Karpas-422 (cell line): Measurements from ENCODE around the gene PRR16. TPM values are rescaled to one million over a fixed set of nuclear protein-coding genes. Genes with fewer than 3 reads are reported as not detected.

Experiments used
- DNase-seq: peaks from one replicate; pipeline ENCODE4 v3.0.0-alpha.2; 2015
- H2AFZ ChIP-seq: fragments of 200-600 bp; sonication (generic); 2 replicates; pipeline ENCODE4 v1.6.1; 2014; ENCODE audit warnings: antibody characterized with exemption, low read length, mixed read lengths
- H3K27ac ChIP-seq: fragments of 200-600 bp; sonication (generic); 2 replicates; pipeline ENCODE4 v1.5.1; 2014; ENCODE audit warnings: mild to moderate bottlenecking, low read length, moderate library complexity
- H3K27me3 ChIP-seq: fragments of 200-600 bp; sonication (generic); 2 replicates; pipeline ENCODE4 v1.6.1; 2014; ENCODE audit warnings: low read length, mixed read lengths
- H3K36me3 ChIP-seq: fragments of 200-600 bp; sonication (generic); 2 replicates; pipeline ENCODE4 v1.6.1; 2014; ENCODE audit warnings: low read length, mixed read lengths; ENCODE audit not compliant: insufficient read depth
- H3K4me1 ChIP-seq: fragments of 200-600 bp; sonication (generic); 2 replicates; pipeline ENCODE4 v1.6.1; 2014; ENCODE audit warnings: mild to moderate bottlenecking, low read length, mixed read lengths
- H3K4me2 ChIP-seq: fragments of 200-600 bp; sonication (generic); 2 replicates; pipeline ENCODE4 v1.6.1; 2014; ENCODE audit warnings: low read length, low read depth, mild to moderate bottlenecking; ENCODE audit not compliant: poor library complexity, severe bottlenecking
- H3K4me3 ChIP-seq: fragments of 200-600 bp; sonication (generic); 2 replicates; pipeline ENCODE4 v1.5.1; 2014; ENCODE audit warnings: mild to moderate bottlenecking, antibody characterized with exemption, low read length, mixed read lengths
- H3K79me2 ChIP-seq: fragments of 200-600 bp; sonication (generic); 2 replicates; pipeline ENCODE4 v1.6.1; 2014; ENCODE audit warnings: mild to moderate bottlenecking, low read length, mixed read lengths
- H3K9ac ChIP-seq: fragments of 200-600 bp; sonication (generic); 2 replicates; pipeline ENCODE4 v1.6.0; 2014; ENCODE audit warnings: low read length
- H3K9me2 ChIP-seq: fragments of 200-600 bp; sonication (generic), shearing (Covaris generic); replicated peaks from 2 replicates; pipeline ENCODE4 v1.6.0; 2014; ENCODE audit warnings: mild to moderate bottlenecking, low read length, moderate library complexity; ENCODE audit not compliant: insufficient read depth
- H3K9me3 ChIP-seq: fragments of 300-700, 200-600 bp; sonication (generic); 2 replicates; pipeline ENCODE4 v1.6.1; 2014; ENCODE audit warnings: low read length, mixed read lengths
- H4K20me1 ChIP-seq: fragments of 200-600 bp; sonication (generic); 2 replicates; pipeline ENCODE4 v1.6.1; 2014; ENCODE audit warnings: mild to moderate bottlenecking, antibody characterized with exemption, low read length, low read depth; ENCODE audit not compliant: insufficient read depth
- total RNA-seq: library from RNA; depleted of rRNA; stranded (reverse); fragments of >200 nt; shearing (Covaris generic); gene quantifications from 2 replicates; pipeline ENCODE4 v1.2.3, GENCODE V29; 2014; ENCODE audit warnings: low replicate concordance

PRR16 gene
- total RNA-seq, 1 experiment from 2014 or later = not detected

GRCh38 chr5:120545007-120545406 is 80.9 kb downstream of the PRR16 start:
- Histone ChIP-seq H3K4me3 (no peak overlapping the region), H3K27me3 (no peaks in the 10 kb centered on the region), H3K9me3 (no peaks in the 10 kb centered on the region), H2AFZ (no peak overlapping the region), H3K4me2 (no peak overlapping the region), H3K36me3 (no peaks in the 10 kb centered on the region), H4K20me1 (no peaks in the 10 kb centered on the region), H3K4me1 (no peaks in the 10 kb centered on the region), H3K9me2 (no peaks in the 10 kb centered on the region), H3K27ac (no peak overlapping the region), H3K9ac (no peak overlapping the region), H3K79me2 (no peaks in the 10 kb centered on the region)
- DNase-seq = no peak

GRCh38 chr5:120545951-120546350 is 81.9 kb downstream of the PRR16 start:
- Histone ChIP-seq H3K27me3 (no peaks in the 10 kb centered on the region), H3K79me2 (no peaks in the 10 kb centered on the region), H3K4me2 (no peak overlapping the region), H3K4me1 (no peaks in the 10 kb centered on the region), H3K9me2 (no peaks in the 10 kb centered on the region), H3K4me3 (no peak overlapping the region), H2AFZ (no peak overlapping the region), H3K9me3 (no peaks in the 10 kb centered on the region), H4K20me1 (no peaks in the 10 kb centered on the region), H3K27ac (no peak overlapping the region), H3K9ac (no peak overlapping the region), H3K36me3 (no peaks in the 10 kb centered on the region)
- no peak for DNase-seq

DNA sequence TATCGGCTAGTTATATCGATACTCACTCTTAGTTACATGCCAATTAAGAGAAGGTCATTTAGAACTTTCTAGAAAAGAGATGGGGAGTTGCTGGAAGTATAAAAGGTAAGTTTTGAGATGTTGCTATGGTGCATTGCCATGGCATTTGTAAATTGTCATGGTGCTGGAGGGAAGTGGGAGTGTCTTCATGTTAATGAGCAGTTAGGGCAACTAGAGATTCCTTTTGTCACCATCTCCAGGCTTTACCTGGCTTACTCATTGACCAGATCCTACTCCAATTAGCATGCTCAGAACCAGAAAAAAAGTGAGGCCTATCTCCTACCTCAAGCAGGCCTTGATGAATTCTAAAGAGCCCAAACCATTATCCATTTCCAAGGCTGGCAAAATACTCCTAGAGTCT is 82.8 kb downstream of the PRR16 start:
- Histone ChIP-seq H3K4me2 (no peak overlapping the region), H3K9me3 (no peaks in the 10 kb centered on the region), H3K27me3 (no peaks in the 10 kb centered on the region), H3K4me3 (no peak overlapping the region), H3K9ac (no peak overlapping the region), H3K27ac (no peak overlapping the region), H2AFZ (no peak overlapping the region), H3K79me2 (no peaks in the 10 kb centered on the region), H3K4me1 (no peaks in the 10 kb centered on the region), H3K36me3 (no peaks in the 10 kb centered on the region), H4K20me1 (no peaks in the 10 kb centered on the region), H3K9me2 (no peaks in the 10 kb centered on the region)
- DNase-seq = no peak

GRCh38 chr5:120550358-120550757 is 86.3 kb downstream of the PRR16 start:
- H3K9me2 ChIP-seq = no peaks in the 10 kb centered on the region
- no peak overlapping the region for H3K9ac ChIP-seq
- no peaks in the 10 kb centered on the region for H3K4me1 ChIP-seq
- no peaks in the 10 kb centered on the region for H3K79me2 ChIP-seq
- H3K9me3 ChIP-seq = no peaks in the 10 kb centered on the region
- H3K27me3 ChIP-seq = no peaks in the 10 kb centered on the region
- H2AFZ ChIP-seq = no peak overlapping the region
- H3K4me3 ChIP-seq = no peak overlapping the region
- no peak overlapping the region for H3K27ac ChIP-seq
- no peak for DNase-seq
- no peak overlapping the region for H3K4me2 ChIP-seq
- no peaks in the 10 kb centered on the region for H4K20me1 ChIP-seq
- no peaks in the 10 kb centered on the region for H3K36me3 ChIP-seq

DNA sequence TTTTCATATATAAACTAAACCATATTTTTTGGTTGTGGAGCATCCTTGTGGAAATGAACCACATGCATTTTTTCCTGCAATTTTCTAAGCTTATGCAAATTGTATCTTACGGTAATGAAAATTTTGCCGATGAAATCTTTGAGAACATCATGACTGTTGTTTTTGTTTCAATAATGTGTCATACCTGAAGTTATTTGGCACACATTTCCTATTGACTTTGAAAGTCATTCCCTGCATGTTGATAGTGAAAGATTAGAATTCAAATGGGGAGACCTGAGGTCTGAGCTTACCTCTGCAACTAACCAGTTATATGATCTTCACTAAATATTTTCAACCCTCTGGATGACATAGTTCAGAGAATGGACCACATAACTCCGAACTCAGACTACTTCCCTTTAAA is 88.5 kb downstream of the PRR16 start:
- no peaks in the 10 kb centered on the region for H3K9me3 ChIP-seq
- H3K27ac ChIP-seq = no peak overlapping the region
- H3K4me2 ChIP-seq = no peak overlapping the region
- H2AFZ ChIP-seq = no peak overlapping the region
- H4K20me1 ChIP-seq = no peaks in the 10 kb centered on the region
- H3K36me3 ChIP-seq = no peaks in the 10 kb centered on the region
- H3K9me2 ChIP-seq = no peaks in the 10 kb centered on the region
- no peaks in the 10 kb centered on the region for H3K79me2 ChIP-seq
- H3K4me1 ChIP-seq = no peaks in the 10 kb centered on the region
- H3K27me3 ChIP-seq = no peaks in the 10 kb centered on the region
- no peak overlapping the region for H3K4me3 ChIP-seq
- no peak overlapping the region for H3K9ac ChIP-seq
- DNase-seq = no peak

GRCh38 chr5:120555345-120555744 is 91.2 kb downstream of the PRR16 start:
- Histone ChIP-seq H3K27me3 (no peaks in the 10 kb centered on the region), H3K9ac (no peak overlapping the region), H3K4me2 (no peak overlapping the region), H3K9me3 (no peaks in the 10 kb centered on the region), H3K9me2 (no peaks in the 10 kb centered on the region), H3K4me1 (no peaks in the 10 kb centered on the region), H3K36me3 (no peaks in the 10 kb centered on the region), H3K4me3 (no peak overlapping the region), H2AFZ (no peak overlapping the region), H3K27ac (no peak overlapping the region), H3K79me2 (no peaks in the 10 kb centered on the region), H4K20me1 (no peaks in the 10 kb centered on the region)
- no peak for DNase-seq

- DNase-seq = no peak
- H3K4me3 ChIP-seq = no peak overlapping the region
- H3K4me2 ChIP-seq = no peak overlapping the region
- no peak overlapping the region for H3K9ac ChIP-seq
- H4K20me1 ChIP-seq = no peaks in the 10 kb centered on the region
- H3K4me1 ChIP-seq = no peaks in the 10 kb centered on the region
- H2AFZ ChIP-seq = no peak overlapping the region
- H3K79me2 ChIP-seq = no peaks in the 10 kb centered on the region
- no peaks in the 10 kb centered on the region for H3K9me2 ChIP-seq
- no peaks in the 10 kb centered on the region for H3K36me3 ChIP-seq
- H3K27me3 ChIP-seq = no peaks in the 10 kb centered on the region
- no peaks in the 10 kb centered on the region; the same call in 1 of the 2 replicates for H3K9me3 ChIP-seq
- no peak overlapping the region for H3K27ac ChIP-seq
Observed at GRCh38 chr5:120564013-120564412, 99.9 kb downstream of the PRR16 start.

DNA sequence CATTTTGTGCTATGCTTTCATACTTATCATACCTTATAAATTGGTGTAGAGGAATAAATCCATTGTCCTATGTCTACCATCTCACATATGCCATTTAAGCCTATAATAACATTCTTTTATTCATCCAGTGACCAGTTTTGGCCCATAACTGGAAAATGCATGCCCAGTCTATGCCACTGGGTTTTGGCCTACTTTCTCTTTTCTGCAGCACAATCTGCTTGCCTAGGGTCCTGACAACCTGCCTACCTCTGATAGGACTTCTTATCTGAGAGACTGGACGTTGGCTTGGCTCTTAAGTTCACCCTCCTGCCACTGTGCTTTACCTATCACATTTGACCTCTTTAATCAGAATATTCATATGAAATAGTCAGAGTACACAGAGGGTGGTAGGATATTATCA is 103.0 kb downstream of the PRR16 start:
- H3K27ac ChIP-seq = no peak overlapping the region
- H3K27me3 ChIP-seq = no peaks in the 10 kb centered on the region
- no peaks in the 10 kb centered on the region for H3K4me1 ChIP-seq
- H4K20me1 ChIP-seq = no peaks in the 10 kb centered on the region
- H3K9me2 ChIP-seq = no peaks in the 10 kb centered on the region
- no peak overlapping the region for H3K4me2 ChIP-seq
- H3K36me3 ChIP-seq = no peaks in the 10 kb centered on the region
- no peak overlapping the region for H3K4me3 ChIP-seq
- no peaks in the 10 kb centered on the region; the same call in 1 of the 2 replicates for H3K9me3 ChIP-seq
- no peak overlapping the region for H3K9ac ChIP-seq
- DNase-seq = no peak
- H3K79me2 ChIP-seq = no peaks in the 10 kb centered on the region
- no peak overlapping the region for H2AFZ ChIP-seq

DNA sequence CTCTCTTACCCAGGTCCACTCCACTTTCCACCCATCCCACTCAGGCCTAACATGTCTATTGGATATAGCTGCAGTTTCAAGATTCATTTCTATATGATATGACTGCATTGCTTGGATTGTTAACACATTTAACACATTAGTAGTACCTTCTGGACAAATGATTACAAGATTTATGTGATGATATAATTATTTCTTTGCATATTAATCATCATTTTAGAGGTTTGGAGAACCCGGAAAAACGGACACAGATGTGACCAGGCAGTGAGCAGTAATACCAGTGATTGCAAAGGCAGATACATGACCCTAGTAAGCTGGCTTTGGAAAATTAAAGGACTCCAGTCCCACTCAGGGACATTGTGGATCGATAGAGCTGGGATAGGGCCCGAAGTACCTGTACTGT is 103.8 kb downstream of the PRR16 start:
- Histone ChIP-seq H3K4me2 (no peak overlapping the region), H3K27ac (no peak overlapping the region), H3K9me2 (no peaks in the 10 kb centered on the region), H3K9ac (no peak overlapping the region), H3K79me2 (no peaks in the 10 kb centered on the region), H4K20me1 (no peaks in the 10 kb centered on the region), H3K36me3 (no peaks in the 10 kb centered on the region), H3K4me1 (no peaks in the 10 kb centered on the region), H2AFZ (no peak overlapping the region), H3K9me3 (no peaks in the 10 kb centered on the region; the same call in 1 of the 2 replicates), H3K4me3 (no peak overlapping the region), H3K27me3 (no peaks in the 10 kb centered on the region)
- DNase-seq = no peak
